Activated CD8-positive, alpha-beta T cell treated with anti-CD3 and anti-CD28 coated beads for 36 hours (primary cell): ENCODE data around the gene OGG1. TPM values are rescaled to one million over a fixed set of nuclear protein-coding genes. Genes with fewer than 3 reads are reported as not detected.
"Not testable (repeated sequence)": the region's sequence is repeated elsewhere in the genome, so short reads cannot be mapped to it uniquely, and the experiment has no call there.

Experiments
- ATAC-seq: fragments of 200-7000 bp; cut with Tn5 transposase; one replicate; pipeline ENCODE4 v1.10.0; 2021; ENCODE audit warnings: mild to moderate bottlenecking, moderate library complexity
- CTCF ChIA-PET: fragments of 350-600 bp; sonication (Branson Sonifier 250); formaldehyde crosslinking; loops from one replicate; lab custom pipeline; 2021; ENCODE audit warnings: antibody characterized with exemption; lab: Charles Lee
- POLR2A ChIA-PET: fragments of 350-600 bp; sonication (Branson Sonifier 250); formaldehyde crosslinking; loops from one replicate; lab custom pipeline; 2021; ENCODE audit warnings: antibody characterized with exemption; lab: Charles Lee
- DNase-seq: peaks from one replicate; pipeline ENCODE4 v3.0.0-alpha.2; 2020
- H3K27ac Mint-ChIP-seq: one replicate; pipeline ENCODE4 v1.8.0; 2021; ENCODE audit warnings: mild to moderate bottlenecking, mixed read lengths
- H3K27me3 Mint-ChIP-seq: one replicate; pipeline ENCODE4 v1.8.0; 2021; ENCODE audit warnings: mixed read lengths
- H3K36me3 Mint-ChIP-seq: one replicate; pipeline ENCODE4 v1.8.0; 2021; ENCODE audit warnings: low read depth, mixed read lengths
- H3K4me1 Mint-ChIP-seq: one replicate; pipeline ENCODE4 v1.8.0; 2021; ENCODE audit warnings: low read depth, mixed read lengths
- H3K4me3 Mint-ChIP-seq: one replicate; pipeline ENCODE4 v1.8.0; 2021; ENCODE audit warnings: mild to moderate bottlenecking, moderate library complexity, mixed read lengths
- H3K9me3 Mint-ChIP-seq: one replicate; pipeline ENCODE4 v1.8.0; 2021; ENCODE audit warnings: mixed read lengths
- CTCF ChIP-seq: fragments of 200-600 bp; IDR thresholded peaks from one replicate; pipeline ENCODE4 v1.8.0; 2022; ENCODE audit warnings: antibody characterized with exemption, mild to moderate bottlenecking
- intact Hi-C: fragments of 100-400 bp; cut with micrococcal nuclease; formaldehyde crosslinking; loops from one replicate; pipeline ENCODE4 v1.10.0; 2022
- total RNA-seq, 2 experiments: library from RNA; stranded (reverse); gene quantifications; one replicate each; pipeline ENCODE4 v1.2.3, GENCODE V29; 2021

The OGG1 gene
- total RNA-seq, 2 experiments from 2014 or later, result 32.4 to 39.3 TPM

GRCh38 chr3:9768141-9768775 lies 18.5 kb downstream of the OGG1 start:
- peaks cover 28% of the 10 kb centered on the region for H3K36me3 Mint-ChIP-seq
- no peak overlapping the region for H3K27ac Mint-ChIP-seq
- no peaks in the 10 kb centered on the region for H3K9me3 Mint-ChIP-seq
- no peaks in the 10 kb centered on the region for H3K27me3 Mint-ChIP-seq
- DNase-seq (no peak), ATAC-seq (no peak)
- peak overlapping the region; percentile 82 for H3K4me3 Mint-ChIP-seq
- POLR2A ChIA-PET, result interaction anchor here (0.6 to 3.8 kb wide), 10 partner anchors 9 to 372 kb away, joined by 3 to 25 read pairs (median 4); partner anchors contain the start of gene BRPF1
- CTCF ChIA-PET, result no interaction called here
- intact Hi-C loops, result no loop called here
- TF ChIP-seq CTCF, result no peak
- peaks cover 32% of the 10 kb centered on the region for H3K4me1 Mint-ChIP-seq

DNA sequence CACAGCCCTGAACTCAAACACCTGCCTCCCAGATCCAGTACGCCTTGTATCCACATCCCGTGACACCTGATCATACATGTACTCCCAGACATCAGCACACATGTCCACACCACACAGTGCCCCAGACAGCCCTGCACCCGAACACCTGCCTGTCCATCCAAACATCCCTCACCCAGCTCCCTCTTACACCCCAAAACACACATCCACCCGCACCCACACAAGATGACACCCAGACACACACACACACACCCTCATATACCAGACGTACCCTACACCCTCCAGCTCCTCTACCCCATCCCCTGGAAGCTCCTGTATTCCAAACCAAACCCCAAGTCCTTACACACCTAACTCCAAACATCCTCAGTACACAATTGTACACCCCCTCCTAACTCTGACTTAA lies 19.3 kb downstream of the OGG1 start:
- Mint-ChIP-seq H3K27ac (peak overlapping the region; percentile 28), H3K4me1 (peaks cover 32% of the 10 kb centered on the region), H3K27me3 (no peaks in the 10 kb centered on the region), H3K9me3 (no peaks in the 10 kb centered on the region), H3K4me3 (peak overlapping the region; percentile 82), H3K36me3 (peaks cover 30% of the 10 kb centered on the region)
- no peak for TF ChIP-seq CTCF
- POLR2A ChIA-PET, result interaction anchor here (0.6 to 3.8 kb wide), 11 partner anchors 8 to 373 kb away, joined by 3 to 25 read pairs (median 4); partner anchors contain the start of genes ARPC4, BRPF1 and TADA3
- DNase-seq (no peak), ATAC-seq (no peak)
- intact Hi-C loops, result no loop called here
- CTCF ChIA-PET, result no interaction called here

- H3K36me3 Mint-ChIP-seq, result peaks cover 30% of the 10 kb centered on the region
- ChIA-PET CTCF (no interaction called here), POLR2A (interaction anchor here (0.6 to 3.8 kb wide), 11 partner anchors 8 to 37 kb away, joined by 3 to 25 read pairs (median 4); partner anchors contain the start of genes ARPC4, OGG1 and TADA3)
- H3K4me3 Mint-ChIP-seq, result peak within 1 kb of the TSS; percentile 82
- ATAC-seq (peak; percentile 97), DNase-seq (peak; percentile 80)
- H3K9me3 Mint-ChIP-seq, result no peaks in the 10 kb centered on the region
- intact Hi-C loops, result no loop called here
- peaks cover 32% of the 10 kb centered on the region for H3K4me1 Mint-ChIP-seq
- no peak for TF ChIP-seq CTCF
- H3K27me3 Mint-ChIP-seq, result no peaks in the 10 kb centered on the region
- peak within 1 kb of the TSS; percentile 76 for H3K27ac Mint-ChIP-seq
Observed at GRCh38 chr3:9769426-9770275, 19.9 kb downstream of the OGG1 start, which contains the start of gene CAMK1. Gene CAMK1, minus strand, starts transcription at chr3:9769947. Its CDS starts 2,198 bp downstream, at chr3:9767749.

DNA sequence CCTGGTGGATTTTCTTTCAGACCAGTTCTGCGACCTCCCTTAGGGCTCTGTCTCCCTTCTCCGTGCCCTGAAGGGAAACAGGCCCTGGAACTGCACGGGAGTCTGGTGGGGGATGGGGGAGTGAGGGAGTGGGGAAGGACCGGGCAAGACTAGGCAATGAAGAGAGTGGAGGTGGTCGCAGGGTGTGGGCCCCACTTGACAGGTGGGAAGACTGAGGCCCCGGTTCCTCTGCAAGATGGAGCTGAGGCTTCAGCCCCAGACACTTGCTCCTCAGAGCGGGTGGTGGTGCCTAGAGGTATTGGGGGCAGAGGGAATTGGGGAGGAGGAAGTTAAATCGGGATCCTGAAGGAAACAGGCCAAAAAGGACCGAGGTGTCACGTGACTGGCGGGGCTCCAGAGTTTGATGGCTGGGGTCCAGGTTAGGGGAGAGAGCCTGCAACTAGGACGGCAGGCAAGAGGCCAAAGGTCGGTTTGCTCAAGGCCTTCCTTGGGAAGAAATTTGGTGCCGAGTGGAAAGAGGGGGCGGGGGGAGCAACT lies 20.6 kb downstream of the OGG1 start:
- intact Hi-C loops, result no loop called here
- TF ChIP-seq CTCF, result no peak
- H3K9me3 Mint-ChIP-seq, result no peaks in the 10 kb centered on the region
- ChIA-PET POLR2A (interaction anchor here (0.6 to 3.0 kb wide), 8 partner anchors 9 to 38 kb away, joined by 3 to 16 read pairs (median 6); partner anchors contain the start of genes ARPC4, OGG1 and TADA3), CTCF (interaction anchor here (0.7 to 1.0 kb wide), 2 partner anchors 52 to 493 kb away, joined by 3 read pairs; no protein-coding TSS in a partner anchor)
- DNase-seq, result no peak
- H3K36me3 Mint-ChIP-seq, result peaks cover 26% of the 10 kb centered on the region
- peak overlapping the region; percentile 76 for H3K27ac Mint-ChIP-seq
- H3K4me1 Mint-ChIP-seq, result peaks cover 33% of the 10 kb centered on the region
- no peaks in the 10 kb centered on the region for H3K27me3 Mint-ChIP-seq
- peak overlapping the region; percentile 82 for H3K4me3 Mint-ChIP-seq
- no peak for ATAC-seq

DNA sequence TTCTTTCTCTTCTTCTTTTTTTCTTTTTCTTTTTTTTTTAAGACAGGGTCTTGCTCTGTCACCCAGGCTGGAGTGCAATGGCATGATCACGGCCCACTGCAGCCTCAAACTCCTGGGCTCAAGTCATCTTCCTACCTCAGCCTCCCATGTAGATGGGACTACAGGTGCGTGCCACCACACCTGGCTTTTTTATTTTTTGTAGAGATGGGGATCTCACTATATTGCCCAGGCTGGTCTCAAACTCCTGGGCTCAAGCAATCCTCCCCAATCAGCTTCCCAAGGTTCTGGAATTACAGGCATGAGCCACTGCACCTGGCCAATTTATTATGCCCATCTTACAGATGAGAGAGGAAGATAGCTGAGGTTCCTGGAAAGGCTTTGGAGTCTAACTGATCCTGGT lies 21.3 kb downstream of the OGG1 start:
- H3K36me3 Mint-ChIP-seq, result peaks cover 20% of the 10 kb centered on the region
- H3K4me3 Mint-ChIP-seq, result peak overlapping the region; percentile 82
- intact Hi-C loops, ATAC-seq, DNase-seq, H3K9me3 Mint-ChIP-seq, H3K27ac Mint-ChIP-seq, H3K27me3 Mint-ChIP-seq: not testable (repeated sequence)
- POLR2A ChIA-PET, result interaction anchor here (0.6 to 3.0 kb wide), 10 partner anchors 9 to 38 kb away, joined by 3 to 16 read pairs (median 6); partner anchors contain the start of genes ARPC4, OGG1 and TADA3
- peaks cover 36% of the 10 kb centered on the region for H3K4me1 Mint-ChIP-seq
- CTCF ChIA-PET, result interaction anchor here (0.7 to 1.0 kb wide), 2 partner anchors 51 to 492 kb away, joined by 3 read pairs; no protein-coding TSS in a partner anchor
